Activated effector memory CD4-positive, alpha-beta T cell treated with anti-CD3 and anti-CD28 coated beads, Interleukin-2, amount 50 U/mL, for 16 hours (primary cell): ENCODE data around the gene PKDREJ.
"Not testable (repeated sequence)": the region's sequence is repeated elsewhere in the genome, so short reads cannot be mapped to it uniquely, and the experiment has no call there.

Experiments used
- DNase-seq: peaks from one replicate; pipeline ENCODE4 v3.0.0-alpha.2; 2020

PKDREJ gene

DNA sequence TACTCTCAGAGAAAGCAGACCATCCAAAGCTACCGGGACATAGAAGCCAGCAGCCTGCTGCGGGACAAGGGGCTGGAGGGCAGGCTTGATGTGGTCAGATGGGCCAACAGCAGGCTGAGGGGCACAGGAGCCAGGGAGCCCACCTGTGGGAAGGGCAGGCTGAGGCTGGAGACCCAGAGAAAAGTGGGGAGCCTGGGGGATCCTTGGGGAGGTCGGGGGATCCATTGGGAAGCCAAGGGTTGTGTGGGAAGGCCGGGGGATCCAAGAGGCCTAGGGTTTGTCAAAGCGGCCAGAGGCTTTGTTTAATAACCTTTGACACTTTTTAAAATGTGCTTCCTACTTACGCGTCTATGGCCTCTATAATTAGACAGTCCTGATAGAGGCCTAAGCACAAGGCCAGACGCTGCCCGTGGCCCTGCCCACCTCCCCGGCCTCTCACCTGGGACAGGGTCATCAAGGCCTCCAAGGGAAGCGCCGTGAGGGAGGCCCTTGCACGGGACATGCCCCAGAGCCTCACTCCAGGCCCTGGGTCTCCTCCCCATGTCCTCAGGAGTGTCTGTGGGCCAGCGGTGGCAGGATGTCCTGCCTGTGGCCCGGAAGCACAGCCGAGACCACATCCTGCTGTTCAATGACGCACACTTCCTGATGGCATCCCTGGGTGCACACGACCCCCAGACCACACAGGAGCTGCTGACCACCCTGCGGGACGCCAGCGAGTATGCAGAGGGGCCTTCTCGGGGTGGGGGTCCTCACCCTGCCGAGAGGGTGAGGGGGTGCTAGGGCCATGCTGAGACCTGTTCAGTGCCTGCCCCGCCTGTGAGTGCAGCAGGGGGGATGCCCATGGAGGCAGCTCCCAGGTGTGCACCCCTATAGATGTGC, 25.0 kb upstream of the PKDREJ start:
- DNase-seq = no peak

DNA sequence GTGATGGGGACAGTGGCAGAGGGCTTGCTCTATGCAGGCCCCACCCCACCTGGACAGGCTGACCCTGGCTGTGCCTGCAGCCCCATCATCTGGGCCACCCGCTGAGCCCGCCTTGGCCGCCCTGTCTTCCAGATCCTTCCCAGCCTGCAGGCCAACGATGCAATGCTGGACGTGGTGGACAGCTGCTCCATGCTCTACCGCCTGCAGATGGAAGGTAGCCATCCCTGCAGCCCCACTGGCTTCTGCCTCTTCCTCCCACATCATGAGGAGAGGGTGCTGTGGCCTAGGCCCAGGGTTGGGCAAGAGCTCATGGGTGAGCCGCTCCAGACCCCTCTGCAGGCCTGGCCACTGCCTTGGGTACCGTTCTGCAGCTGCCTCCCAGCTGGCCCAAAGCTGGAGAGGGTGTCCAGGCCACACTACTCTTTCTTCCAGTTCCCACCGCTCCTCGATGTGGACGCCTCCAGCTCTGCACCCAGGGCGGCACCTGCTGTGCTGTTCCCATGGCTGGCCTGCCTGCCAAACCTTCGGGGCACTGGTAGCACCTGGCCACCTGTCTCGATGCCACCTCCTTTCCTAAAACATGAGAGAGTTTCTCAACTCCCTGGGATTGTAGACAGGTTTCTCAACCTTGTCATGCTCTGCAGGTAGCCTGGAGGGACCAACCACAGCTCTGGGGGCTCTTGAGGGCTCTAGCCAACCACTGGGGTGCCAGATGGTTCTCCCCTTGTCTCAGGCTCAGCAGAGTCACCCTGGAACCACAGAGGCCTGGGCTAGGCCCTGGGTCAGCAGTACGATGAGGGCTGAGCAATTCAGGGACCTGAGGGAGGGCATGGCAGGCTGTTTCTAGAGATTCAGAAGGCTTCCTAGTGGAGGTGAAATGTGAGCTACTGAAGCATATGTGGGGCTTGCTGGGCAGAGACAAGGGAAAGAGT, 24.1 kb upstream of the PKDREJ start:
- DNase-seq = no peak

DNA sequence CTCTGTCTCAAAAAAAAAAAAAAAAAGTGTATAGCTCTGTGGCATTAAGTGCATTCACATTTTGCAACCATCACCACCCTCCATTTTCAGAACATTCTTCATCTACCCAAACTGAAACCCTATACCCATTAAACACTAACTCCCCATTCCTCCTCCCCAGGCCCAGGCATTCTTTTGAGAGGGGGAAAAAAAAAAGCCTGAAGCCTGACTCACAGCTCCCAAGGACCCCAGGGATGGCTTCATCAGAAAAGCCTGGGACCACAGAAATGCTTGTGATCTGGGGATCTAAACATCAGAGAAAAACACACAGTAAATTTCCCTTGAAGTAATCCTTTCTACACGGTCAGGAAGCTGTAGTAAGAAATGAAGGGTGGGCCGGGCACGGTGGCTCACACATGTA, 22.9 kb upstream of the PKDREJ start:
- DNase-seq = no peak

DNA sequence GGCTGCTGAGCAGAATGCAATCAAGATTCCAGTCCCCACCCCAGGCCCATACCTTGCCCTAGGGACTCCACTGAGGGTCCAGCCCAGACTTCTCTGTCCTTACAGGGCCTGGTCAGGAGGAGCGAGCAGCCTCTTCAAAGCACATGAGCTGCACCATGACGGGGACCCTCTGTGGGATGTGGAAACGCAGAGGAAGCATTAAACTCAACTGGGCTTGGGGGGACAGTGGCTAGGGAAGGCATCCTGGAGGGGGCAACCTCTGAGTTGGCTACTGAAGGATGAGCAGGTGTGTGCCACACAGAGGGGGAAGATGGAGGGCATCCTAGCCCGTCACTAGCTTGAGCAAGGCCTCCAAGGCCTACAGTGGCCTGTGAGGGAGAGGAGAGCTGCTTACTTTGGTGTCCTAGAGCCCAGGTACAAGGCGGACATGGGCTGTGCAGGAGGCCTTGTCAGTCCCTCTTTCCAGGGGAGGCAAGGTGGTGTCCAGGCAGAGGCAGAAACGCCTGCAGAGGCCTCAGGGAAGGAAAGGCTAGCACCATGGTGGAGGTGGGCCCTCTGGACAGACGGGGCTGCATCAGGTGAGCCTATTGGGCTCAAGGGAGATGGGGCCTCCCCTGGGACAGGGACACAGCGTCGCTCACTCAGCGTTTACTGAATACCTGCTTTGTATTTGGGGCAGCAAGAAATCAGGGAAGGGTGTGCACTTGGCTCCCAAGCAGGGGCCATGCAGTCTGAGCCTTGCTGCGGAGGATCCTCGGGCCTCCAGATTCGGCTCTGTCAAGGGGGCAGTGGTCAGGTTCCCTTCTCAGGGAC, 18.9 kb upstream of the PKDREJ start:
- no peak for DNase-seq

DNA sequence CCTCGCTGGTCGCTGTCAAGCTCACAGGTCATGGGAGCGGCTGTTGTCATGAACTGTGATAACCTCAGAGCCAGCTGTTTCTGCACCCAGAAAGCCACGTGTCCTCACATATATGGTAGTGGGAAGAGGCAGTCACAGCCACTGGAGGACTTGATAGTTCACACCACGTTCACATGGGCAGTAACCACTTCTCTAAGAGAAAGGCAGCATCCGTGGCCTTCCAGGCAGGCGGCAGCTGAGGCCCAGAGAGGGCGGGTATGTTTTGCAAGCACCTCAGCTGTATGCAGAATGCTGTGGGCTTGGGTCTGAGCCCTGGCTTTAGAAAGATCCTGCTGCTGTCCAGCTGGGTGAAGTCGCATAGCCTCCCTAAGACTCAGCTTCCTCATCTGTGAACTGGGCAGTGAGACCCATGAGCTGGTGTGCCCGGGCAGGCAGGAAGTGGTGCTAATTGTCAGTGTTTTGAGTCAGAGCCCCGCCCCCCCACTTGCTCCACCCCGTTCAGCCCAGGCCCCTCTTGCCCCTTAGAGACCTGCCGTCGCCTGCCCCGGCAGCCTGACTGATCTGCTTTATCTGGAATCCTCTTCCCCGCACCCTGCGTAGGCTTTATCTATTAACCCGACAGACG, 18.0 kb upstream of the PKDREJ start:
- DNase-seq = no peak

DNA sequence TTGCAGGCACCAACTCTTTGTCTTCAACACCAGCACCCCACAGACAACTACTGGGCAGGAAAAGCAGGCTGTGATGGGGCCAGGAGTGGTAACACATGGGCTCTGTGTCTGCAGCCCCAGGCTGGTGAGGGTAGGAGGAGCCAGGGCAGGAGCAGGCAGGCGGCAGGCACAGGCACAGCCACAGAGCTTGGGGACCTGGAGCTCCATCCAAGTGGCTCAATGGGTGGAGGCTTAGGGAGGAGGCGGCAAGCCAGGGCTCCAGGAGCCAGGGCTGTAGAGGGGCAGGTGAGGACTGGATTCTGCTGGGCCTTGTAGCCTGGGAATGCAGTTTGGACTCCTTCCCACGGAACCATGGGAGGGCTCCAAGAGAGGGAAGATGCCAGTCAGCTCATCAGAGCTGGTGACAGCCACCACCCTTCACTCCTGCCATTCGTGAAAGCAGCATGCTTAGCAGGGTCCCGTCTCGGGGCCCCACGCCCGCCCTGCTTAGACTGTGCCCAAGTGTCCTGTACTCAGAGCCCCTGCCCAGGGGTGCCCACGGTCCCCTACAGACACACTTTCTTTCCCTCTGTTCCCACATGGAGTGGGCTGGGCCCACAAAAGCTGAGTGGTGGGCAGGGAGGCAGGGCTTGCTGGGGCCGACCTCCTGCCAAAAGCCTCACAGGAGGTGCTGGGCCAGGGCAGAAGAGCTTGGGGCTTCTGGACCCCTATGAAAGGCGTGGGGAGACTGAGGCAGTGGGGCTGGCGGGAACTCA, 17.1 kb upstream of the PKDREJ start:
- DNase-seq = no peak

DNA sequence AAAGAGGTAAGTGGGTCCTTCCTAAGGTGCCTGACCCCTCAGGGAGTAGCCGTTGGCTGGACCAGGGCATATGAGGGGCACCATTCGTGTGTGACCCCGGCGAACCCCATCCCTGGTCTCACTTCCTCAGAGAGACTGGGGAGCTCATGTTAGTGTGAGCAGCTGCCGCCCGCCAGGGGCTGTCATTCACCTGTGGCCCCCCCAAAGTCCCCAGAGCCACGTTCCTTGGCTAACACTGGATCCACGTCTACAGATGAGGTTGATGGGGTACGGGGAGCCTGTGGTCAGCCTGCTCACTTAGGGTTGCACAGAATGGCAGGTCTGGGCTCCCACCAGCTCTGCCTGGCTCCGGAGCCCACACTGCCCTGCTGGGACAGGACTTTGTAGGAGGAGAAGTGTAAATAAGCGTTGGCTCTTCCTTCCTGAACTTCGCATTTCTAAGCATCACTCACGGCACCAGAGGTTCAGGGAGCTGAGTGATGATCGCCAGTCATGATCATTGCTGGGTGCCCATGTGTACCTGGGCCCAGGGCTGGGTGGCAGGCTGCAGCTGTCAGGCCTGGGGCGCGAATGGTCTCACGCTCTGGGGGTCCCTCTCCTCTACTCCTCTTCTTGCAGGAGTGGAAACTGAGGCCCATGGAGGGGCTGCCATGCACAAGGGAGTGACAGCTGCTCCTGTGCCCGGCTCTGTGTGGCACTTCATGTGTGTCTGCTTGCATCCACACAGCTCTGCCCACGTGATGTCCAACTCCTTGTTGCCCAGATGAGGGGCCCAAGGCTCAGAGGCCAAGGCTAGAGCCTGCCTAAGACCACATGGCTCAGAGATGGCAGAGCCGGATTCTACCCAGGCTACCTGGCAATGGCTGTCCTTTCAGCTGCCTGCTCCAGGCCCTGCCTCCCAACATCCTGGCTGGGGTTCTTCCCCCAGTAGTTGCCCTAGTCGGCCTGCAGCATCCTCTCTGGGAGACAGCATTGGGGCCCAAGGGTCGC, 15.8 kb upstream of the PKDREJ start:
- no peak for DNase-seq

DNA sequence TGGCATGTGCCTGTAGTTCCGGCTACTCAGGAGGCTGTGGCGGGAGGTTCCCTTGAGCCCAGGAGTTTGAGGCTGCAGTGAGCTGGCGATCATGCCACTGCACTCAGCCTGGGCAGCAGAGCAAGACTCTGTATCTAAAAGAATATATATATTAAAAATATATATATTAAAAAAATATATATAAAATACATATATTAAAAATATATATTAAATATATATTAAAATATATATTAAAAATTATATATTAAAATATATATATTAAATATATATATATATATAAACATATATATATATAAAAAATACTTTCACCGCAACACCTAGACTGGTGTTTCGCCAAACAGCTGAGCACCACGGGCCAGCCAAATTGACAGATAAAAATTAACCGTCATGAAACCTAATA, 13.4 kb upstream of the PKDREJ start:
- no peak for DNase-seq

DNA sequence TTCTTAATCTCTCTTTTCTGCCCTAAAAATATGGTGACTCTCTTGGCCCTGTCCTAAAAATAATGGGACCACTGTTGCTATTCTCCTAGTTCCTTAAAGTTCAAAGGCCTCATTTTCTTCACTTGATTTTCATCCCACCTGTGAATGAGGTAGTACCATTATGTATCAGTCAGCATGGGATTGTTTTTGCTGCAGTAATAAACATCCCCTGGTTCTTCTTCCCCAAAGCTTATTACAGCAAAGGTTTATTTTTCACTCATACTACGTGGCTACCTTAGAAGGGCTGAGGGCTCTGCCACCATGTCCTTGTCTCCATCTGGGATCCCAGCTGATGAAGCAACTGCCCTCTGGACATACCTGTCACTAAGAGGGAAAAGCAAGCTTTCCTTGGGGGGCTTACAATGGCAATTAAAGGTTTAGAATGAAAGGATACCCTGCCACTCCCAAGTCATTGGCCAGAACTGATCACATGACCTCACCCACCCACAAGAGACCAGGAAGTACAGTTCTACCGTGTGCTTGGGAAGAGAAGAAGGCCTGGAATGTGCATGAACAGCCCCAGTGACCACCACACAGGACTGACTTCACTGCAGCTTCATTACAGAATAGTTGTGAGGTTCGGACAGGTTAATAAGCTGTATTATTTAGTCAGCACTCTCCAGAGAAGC, 12.4 kb upstream of the PKDREJ start:
- no peak for DNase-seq

DNA sequence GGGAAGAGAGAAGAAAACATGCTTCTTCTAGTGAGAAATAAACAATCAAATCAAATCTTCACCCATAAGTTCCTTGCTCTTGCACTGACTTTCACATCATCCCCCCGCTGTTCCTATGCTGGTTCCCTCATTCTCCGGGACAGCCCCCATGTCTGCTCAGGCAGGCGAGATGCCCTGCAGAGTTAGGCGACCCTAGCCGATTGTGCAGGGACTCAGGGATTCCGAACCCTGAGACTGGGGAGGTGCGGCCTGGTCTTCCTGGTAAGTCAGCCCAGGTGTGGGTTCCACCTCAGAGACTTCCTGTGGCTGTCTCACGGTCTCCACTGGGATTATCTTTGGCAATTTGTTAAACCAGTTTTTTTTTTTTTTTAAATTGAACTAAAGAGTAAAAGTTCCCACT, 11.2 kb upstream of the PKDREJ start:
- DNase-seq = no peak

DNA sequence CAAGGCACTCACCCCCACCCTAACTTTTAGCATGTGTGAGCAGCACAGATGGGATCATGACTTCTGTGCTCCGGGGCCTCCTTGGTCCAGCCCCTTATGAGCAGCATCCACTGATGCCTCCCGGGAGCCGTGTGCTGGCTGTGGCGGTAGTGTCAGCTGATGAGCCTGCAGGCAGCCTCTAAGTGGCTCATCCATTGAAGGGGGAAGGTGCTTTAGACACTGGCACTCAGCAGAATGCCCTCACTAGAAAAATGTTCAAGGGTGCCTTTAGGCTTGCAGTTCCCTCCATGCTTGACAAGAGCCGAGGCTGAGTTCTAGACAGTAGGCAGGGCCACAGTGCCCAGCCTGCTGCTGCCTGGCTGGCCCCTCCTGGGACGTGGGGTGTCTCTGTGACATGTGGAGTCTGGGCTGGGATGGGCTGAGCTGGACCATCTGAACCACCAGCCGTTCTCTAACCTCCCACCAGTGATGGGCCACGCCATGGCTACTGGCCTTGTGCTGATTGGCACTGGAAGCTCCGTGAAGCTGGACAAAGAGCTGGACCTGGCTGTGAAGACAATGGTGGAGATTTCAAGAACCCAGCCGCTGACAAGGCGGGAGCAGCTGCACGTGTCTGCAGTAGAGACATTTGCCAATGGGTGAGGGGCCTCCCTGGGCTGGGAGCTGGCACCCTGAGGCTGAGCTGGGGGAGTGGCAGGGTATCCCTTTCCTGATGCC, 10.4 kb upstream of the PKDREJ start:
- no peak for DNase-seq

DNA sequence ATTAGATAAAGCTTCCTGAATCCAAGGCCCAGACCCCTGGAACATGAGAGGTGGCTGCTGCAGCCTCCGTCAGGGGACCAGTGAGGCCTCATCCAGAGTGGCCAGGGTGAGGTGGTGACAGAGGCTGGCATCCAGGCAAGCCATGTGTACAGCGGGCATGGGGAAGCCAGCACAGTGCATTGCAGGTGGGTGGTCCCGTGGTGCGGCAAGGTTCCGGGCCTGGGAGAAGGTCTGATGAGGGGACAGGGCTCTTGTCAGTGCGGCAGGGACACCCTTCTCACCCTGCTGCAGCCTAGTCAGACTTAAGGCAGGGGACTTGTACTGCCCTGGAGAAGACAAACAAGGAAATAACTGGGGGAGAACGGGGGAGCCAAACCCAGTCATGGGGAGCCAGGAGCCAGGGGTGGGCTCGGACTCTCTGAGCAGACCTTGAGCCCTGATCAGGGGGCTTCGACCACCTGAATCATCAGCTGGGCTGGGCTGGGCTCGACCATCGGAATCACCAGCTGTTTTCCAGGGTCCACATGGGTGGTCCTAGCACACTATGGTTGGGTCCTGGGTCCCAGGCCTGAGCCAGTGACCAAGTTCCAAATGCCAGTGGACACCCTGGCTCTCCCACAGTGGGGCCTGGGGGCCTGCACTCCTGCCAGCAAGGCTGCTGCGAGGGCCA, 9.8 kb upstream of the PKDREJ start:
- no peak for DNase-seq

DNA sequence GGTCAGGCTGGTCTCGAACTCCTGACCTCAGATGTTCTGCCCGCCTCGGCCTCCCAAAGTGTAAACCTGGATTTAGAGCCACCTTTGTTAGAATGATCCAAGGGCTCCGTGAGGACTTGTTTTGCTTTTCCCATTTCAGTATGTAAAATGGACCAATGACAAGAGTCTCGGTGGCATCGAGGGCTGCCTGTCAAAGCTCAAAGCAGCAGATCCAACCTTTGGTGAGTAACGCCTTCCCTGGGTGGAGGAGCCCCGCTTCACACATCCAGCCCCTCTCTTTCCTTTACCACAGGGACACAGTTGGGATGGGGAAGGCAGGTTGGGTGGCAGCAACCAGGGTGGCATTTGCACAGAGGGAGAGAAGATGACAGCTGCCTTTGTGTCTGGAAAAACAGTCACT, 9.1 kb upstream of the PKDREJ start:
- DNase-seq = no peak

DNA sequence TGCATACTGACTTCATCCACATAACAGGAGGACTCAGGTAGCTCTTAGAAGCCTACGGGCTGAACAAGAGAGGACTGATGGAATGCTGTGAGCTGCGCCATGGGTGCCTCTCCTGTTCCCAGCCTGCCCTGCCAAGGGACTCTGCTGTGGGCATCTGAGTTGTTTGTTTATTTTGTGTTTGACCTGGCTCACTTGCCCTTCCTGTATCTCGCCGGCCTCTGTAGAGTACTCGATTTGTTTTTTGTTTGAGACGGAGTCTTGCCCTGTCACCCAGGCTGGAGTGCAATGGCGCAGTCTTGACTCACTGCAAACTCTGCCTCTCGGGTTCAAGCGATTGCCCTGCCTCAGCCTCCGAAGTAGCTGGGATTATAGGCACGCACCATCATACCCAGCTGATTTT, 6.4 kb upstream of the PKDREJ start:
- no peak for DNase-seq

DNA sequence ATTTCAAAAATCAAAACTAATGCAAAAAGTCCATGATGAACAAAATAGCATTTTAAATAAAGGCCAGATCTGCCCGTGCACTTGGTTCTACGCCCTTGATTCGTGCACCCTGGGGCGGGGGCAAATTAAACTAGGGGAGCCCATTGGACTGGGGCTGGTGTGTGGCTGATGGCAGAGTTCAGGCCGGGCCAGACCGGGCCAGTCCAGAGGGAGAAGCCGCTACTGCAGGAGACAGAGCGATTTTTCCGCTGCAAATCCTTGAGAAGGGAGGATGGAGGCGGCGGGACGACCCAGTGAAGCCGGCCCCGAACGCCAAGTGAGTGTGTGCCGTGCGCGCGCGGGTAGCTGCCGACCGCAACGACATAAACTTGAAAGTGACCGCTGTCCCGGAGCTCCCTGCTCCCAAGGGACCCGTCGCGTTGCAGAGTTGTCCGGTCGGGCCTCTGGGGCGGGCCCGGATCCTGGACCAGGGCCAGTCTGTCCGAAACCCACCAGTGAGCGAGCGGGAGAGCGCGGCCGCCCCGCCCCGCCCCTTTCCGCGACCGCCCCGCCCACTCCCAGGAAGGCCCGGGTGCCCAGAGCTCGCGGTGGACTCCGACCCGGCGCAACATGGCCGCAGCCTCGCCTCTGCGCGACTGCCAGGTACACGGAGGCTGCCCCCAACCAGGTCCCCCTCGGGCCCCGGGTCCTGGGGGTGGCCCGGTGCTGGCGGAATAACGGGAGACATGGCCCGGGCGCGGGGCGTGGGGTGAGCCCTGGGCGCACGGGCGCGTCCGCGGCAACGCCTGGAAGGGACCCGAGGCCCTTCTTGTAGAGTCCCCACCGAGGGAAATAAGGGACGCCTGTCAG, 4.5 kb upstream of the PKDREJ start, which contains the start of gene TTC38:
Gene TTC38 (plus strand): TSS at position 578 of the 849 bp plus-strand sequence. CDS start 32 bp downstream, at position 610.
- peak; percentile 84 for DNase-seq

DNA sequence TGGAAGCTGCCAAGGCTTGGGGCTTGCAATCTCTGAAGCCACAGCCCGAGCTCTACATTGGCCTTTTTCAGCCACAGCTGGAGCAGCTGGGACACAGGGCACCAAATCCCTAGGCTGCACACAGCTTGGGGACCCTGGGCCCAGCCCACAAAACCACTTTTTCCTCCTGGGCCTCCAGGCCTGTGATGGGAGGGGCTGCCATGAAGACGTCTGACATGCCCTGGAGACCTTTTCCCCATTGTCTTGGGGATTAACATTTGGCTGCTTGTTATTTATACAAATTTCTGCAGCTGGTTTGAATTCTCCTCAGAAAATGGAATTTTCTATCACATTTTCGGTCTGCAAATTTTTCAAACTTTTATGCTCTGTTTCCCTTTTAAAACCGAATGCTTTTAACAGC, 2.5 kb upstream of the PKDREJ start:
- not testable (repeated sequence) for DNase-seq

DNA sequence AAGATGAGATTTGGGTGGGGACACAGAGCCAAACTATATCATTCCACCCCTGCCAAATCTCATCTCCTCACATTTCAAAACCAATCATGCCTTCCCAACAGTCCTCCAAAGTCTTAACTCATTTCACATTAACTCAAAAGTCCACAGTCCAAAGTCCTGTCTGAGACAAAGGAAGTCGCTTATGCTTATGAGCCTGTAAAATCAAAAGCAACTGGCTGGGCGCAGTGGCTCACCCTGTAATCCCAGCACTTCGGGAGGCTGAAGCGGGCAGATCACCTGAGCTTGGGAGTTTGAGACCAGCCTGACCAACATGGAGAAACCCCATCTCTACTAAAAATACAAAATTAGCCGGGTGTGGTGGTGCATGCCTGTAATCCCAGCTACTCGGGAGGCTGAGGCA, 1.4 kb upstream of the PKDREJ start:
- DNase-seq = not testable (repeated sequence)
